Fibroblast of upper back skin (primary cell): ENCODE results near the gene EXOC3L1.

Experiments used
- DNase-seq: peaks from one replicate; pipeline ENCODE4 v3.0.0-alpha.2; 2013

EXOC3L1 gene

GRCh38 chr16:67216612-67217490, 26.9 kb upstream of the EXOC3L1 start:
- DNase-seq: no peak

GRCh38 chr16:67215706-67216105, 25.8 kb upstream of the EXOC3L1 start:
- DNase-seq: no peak

GRCh38 chr16:67213197-67214019, 23.5 kb upstream of the EXOC3L1 start:
- no peak for DNase-seq

GRCh38 chr16:67212766-67213165, 22.8 kb upstream of the EXOC3L1 start:
- no peak for DNase-seq

GRCh38 chr16:67211674-67212073, 21.7 kb upstream of the EXOC3L1 start:
- DNase-seq: no peak

GRCh38 chr16:67210069-67210937, 20.4 kb upstream of the EXOC3L1 start:
- DNase-seq: no peak

GRCh38 chr16:67209565-67209964, 19.6 kb upstream of the EXOC3L1 start:
- no peak for DNase-seq

- no peak for DNase-seq
These were observed 18.4 kb upstream of the EXOC3L1 start for GRCh38 chr16:67208154-67208896.

- DNase-seq: peak; percentile 16
These were observed 17.5 kb upstream of the EXOC3L1 start for GRCh38 chr16:67207249-67208091.

GRCh38 chr16:67206838-67207248, 16.9 kb upstream of the EXOC3L1 start:
- DNase-seq: no peak

- DNase-seq: no peak
These were observed 16.3 kb upstream of the EXOC3L1 start for GRCh38 chr16:67206129-67206837.

- DNase-seq: no peak
These were observed 14.1 kb upstream of the EXOC3L1 start for GRCh38 chr16:67204076-67204475.

- no peak for DNase-seq
These were observed 13.1 kb upstream of the EXOC3L1 start for GRCh38 chr16:67202956-67203493.

- no peak for DNase-seq
These were observed 12.5 kb upstream of the EXOC3L1 start for GRCh38 chr16:67202426-67202825.

- no peak for DNase-seq
These were observed 11.7 kb upstream of the EXOC3L1 start for GRCh38 chr16:67201411-67202345.

- no peak for DNase-seq
These were observed 10.6 kb upstream of the EXOC3L1 start for GRCh38 chr16:67200491-67200890.

GRCh38 chr16:67199808-67200198, 9.9 kb upstream of the EXOC3L1 start:
- DNase-seq: no peak

GRCh38 chr16:67199011-67199807, 9.3 kb upstream of the EXOC3L1 start, which contains the start of gene ELMO3:
TSS of gene ELMO3 (plus strand) at chr16:67199131. CDS start at chr16:67199327, 196 bp downstream.
- DNase-seq: no peak
